ENCODE results near the gene VWA3A.
"Not testable (repeated sequence)": the region's sequence is repeated elsewhere in the genome, so short reads cannot be mapped to it uniquely, and the experiment has no call there.

Gene VWA3A

GRCh38 chr16:22092143-22092933, at the start of gene VWA3A:
VWA3A (plus strand) TSS chr16:22092541; CDS start chr16:22092638, 97 bp downstream.
- no peak for DNase-seq (ENCODE audit: low spot score)

- not testable (repeated sequence) for DNase-seq (ENCODE audit: low spot score)
Observed at GRCh38 chr16:22043882-22044281, 48.5 kb upstream of the VWA3A start.

- not testable (repeated sequence) for DNase-seq (ENCODE audit: low spot score)
Observed at GRCh38 chr16:22045888-22046287, 46.5 kb upstream of the VWA3A start.

GRCh38 chr16:22050963-22051362, 41.4 kb upstream of the VWA3A start:
- no peak for DNase-seq (ENCODE audit: low spot score)

GRCh38 chr16:22052980-22053379, 39.4 kb upstream of the VWA3A start:
- DNase-seq (ENCODE audit: low spot score) = no peak

- no peak for DNase-seq (ENCODE audit: low spot score)
Observed at GRCh38 chr16:22053921-22054341, 38.4 kb upstream of the VWA3A start.

- DNase-seq (ENCODE audit: low spot score) = no peak
Observed at GRCh38 chr16:22054847-22055590, 37.3 kb upstream of the VWA3A start.

GRCh38 chr16:22055881-22056280, 36.5 kb upstream of the VWA3A start:
- DNase-seq (ENCODE audit: low spot score) = peak; percentile 31

GRCh38 chr16:22063888-22064467, 28.4 kb upstream of the VWA3A start:
- DNase-seq (ENCODE audit: low spot score) = no peak

GRCh38 chr16:22065252-22065651, 27.1 kb upstream of the VWA3A start:
- no peak for DNase-seq (ENCODE audit: low spot score)

- DNase-seq (ENCODE audit: low spot score) = no peak
Observed at GRCh38 chr16:22070361-22071330, 21.7 kb upstream of the VWA3A start.

- DNase-seq (ENCODE audit: low spot score) = no peak
Observed at GRCh38 chr16:22071331-22071910, 20.9 kb upstream of the VWA3A start.

- DNase-seq (ENCODE audit: low spot score) = no peak
Observed at GRCh38 chr16:22073350-22073749, 19.0 kb upstream of the VWA3A start.

- no peak for DNase-seq (ENCODE audit: low spot score)
Observed at GRCh38 chr16:22075043-22075757, 17.1 kb upstream of the VWA3A start.

GRCh38 chr16:22075776-22076175, 16.6 kb upstream of the VWA3A start:
- no peak for DNase-seq (ENCODE audit: low spot score)

GRCh38 chr16:22077700-22078313, 14.5 kb upstream of the VWA3A start:
- peak; percentile 62 for DNase-seq (ENCODE audit: low spot score)

- DNase-seq (ENCODE audit: low spot score) = no peak
Observed at GRCh38 chr16:22078656-22079055, 13.7 kb upstream of the VWA3A start.

GRCh38 chr16:22081050-22081449, 11.3 kb upstream of the VWA3A start:
- no peak for DNase-seq (ENCODE audit: low spot score)

- DNase-seq (ENCODE audit: low spot score) = no peak
Observed at GRCh38 chr16:22086440-22086839, 5.9 kb upstream of the VWA3A start.

GRCh38 chr16:22088642-22089041, 3.7 kb upstream of the VWA3A start:
- no peak for DNase-seq (ENCODE audit: low spot score)
